OCI-LY7 (cell line): ENCODE measurements around the gene SLC6A12. TPM values are rescaled to one million over a fixed set of nuclear protein-coding genes. Genes with fewer than 3 reads are reported as not detected.

Experiments
- BruUV-seq: library from RNA; stranded (reverse); fragments of 400-500 nt; replicated peaks from 2 replicates; lab custom pipeline; 2021; lab: Mats Ljungman, UMichigan
- CTCF ChIA-PET: fragments of 300-600 bp; sonication (Branson Sonifier 250); formaldehyde crosslinking; loops from one replicate; lab custom pipeline; 2022; ENCODE audit warnings: antibody characterized with exemption; ENCODE audit not compliant: unreplicated experiment; lab: Charles Lee
- POLR2A ChIA-PET: fragments of 300-600 bp; sonication (Branson Sonifier 250); formaldehyde crosslinking; loops from one replicate; lab custom pipeline; 2022; ENCODE audit warnings: antibody characterized with exemption; lab: Charles Lee
- DNase-seq: peaks from one replicate; pipeline ENCODE4 v3.0.0-alpha.2; 2015; ENCODE audit warnings: low spot score
- H2AFZ ChIP-seq: fragments of 200-600 bp; sonication (generic), shearing (Covaris generic); 2 replicates; pipeline ENCODE4 v1.6.1; 2014; ENCODE audit warnings: mild to moderate bottlenecking, antibody characterized with exemption, low read length, moderate library complexity
- H3K27ac ChIP-seq: fragments of 200-600 bp; sonication (generic); 2 replicates; pipeline ENCODE4 v1.5.1; 2014; ENCODE audit warnings: mixed run types, low read depth, mild to moderate bottlenecking, moderate library complexity, low read length, inconsistent platforms; ENCODE audit not compliant: poor library complexity, severe bottlenecking
- H3K36me3 ChIP-seq: fragments of 200-600 bp; sonication (generic); 2 replicates; pipeline ENCODE4 v1.6.1; 2014; ENCODE audit warnings: mild to moderate bottlenecking, antibody characterized with exemption, low read length, moderate library complexity, mixed read lengths; ENCODE audit not compliant: insufficient read depth
- H3K4me1 ChIP-seq: fragments of 200-600 bp; sonication (generic); 2 replicates; pipeline ENCODE4 v1.5.1; 2014; ENCODE audit warnings: mild to moderate bottlenecking, low read length; ENCODE audit not compliant: insufficient read depth, poor library complexity, severe bottlenecking
- H3K4me2 ChIP-seq: fragments of 200-600 bp; sonication (generic); 2 replicates; pipeline ENCODE4 v1.6.1; 2014; ENCODE audit warnings: mild to moderate bottlenecking, low read length
- H3K4me3 ChIP-seq: fragments of 200-600 bp; sonication (generic); 2 replicates; pipeline ENCODE4 v1.5.1; 2014; ENCODE audit warnings: mild to moderate bottlenecking, low read depth, low read length; ENCODE audit not compliant: poor library complexity, severe bottlenecking
- H3K79me2 ChIP-seq: fragments of 200-600 bp; sonication (generic); 2 replicates; pipeline ENCODE4 v1.6.1; 2016; ENCODE audit warnings: low read depth, mild to moderate bottlenecking, low read length, moderate library complexity, mixed read lengths; ENCODE audit not compliant: insufficient read depth
- H3K9me2 ChIP-seq: fragments of 200-600 bp; sonication (generic); 2 replicates; pipeline ENCODE4 v1.6.1; 2016; ENCODE audit warnings: mild to moderate bottlenecking, low read length, mixed read lengths; ENCODE audit not compliant: insufficient read depth
- H3K9me3 ChIP-seq: fragments of 200-600 bp; sonication (generic); 2 replicates; pipeline ENCODE4 v1.6.1; 2014; ENCODE audit warnings: mild to moderate bottlenecking, mixed run types, low read length, mixed read lengths
- H4K20me1 ChIP-seq: fragments of 200-600 bp; sonication (generic); 2 replicates; pipeline ENCODE4 v1.6.1; 2014; ENCODE audit warnings: mild to moderate bottlenecking, antibody characterized with exemption, low read length, moderate library complexity, mixed read lengths; ENCODE audit not compliant: insufficient read depth
- CTCF ChIP-seq: fragments of 200-600 bp; sonication (generic); conservative IDR thresholded peaks from 2 replicates; pipeline ENCODE4 v1.5.1; 2014; ENCODE audit warnings: mild to moderate bottlenecking, antibody characterized with exemption, low read length, moderate library complexity, mixed read lengths
- EZH2phosphoT487 ChIP-seq: fragments of 200-600 bp; sonication (generic); IDR thresholded peaks from 2 replicates; pipeline ENCODE4 v1.6.1; 2018; ENCODE audit warnings: low read depth, borderline replicate concordance, mild to moderate bottlenecking, mixed run types, antibody characterized with exemption, low read length, moderate library complexity, mixed read lengths
- intact Hi-C: fragments of 100-400 bp; cut with micrococcal nuclease; formaldehyde crosslinking; loops from one replicate; pipeline ENCODE4 v1.10.0; 2022; ENCODE audit not compliant: unreplicated experiment
- total RNA-seq, 2 experiments: library from RNA; depleted of rRNA in 1 of 2; stranded (reverse); fragments of >200 nt in 1 of 2; shearing (Covaris generic) in 1 of 2; gene quantifications; 2 replicates each; pipeline ENCODE4 v1.2.3, GENCODE V29; 2014 to 2022

Gene SLC6A12
- total RNA-seq, 2 experiments from 2014 or later, result not detected

- Histone ChIP-seq H3K4me2 (no peak overlapping the region), H3K36me3 (no peaks in the 10 kb centered on the region), H3K4me3 (no peak overlapping the region), H3K79me2 (no peaks in the 10 kb centered on the region), H3K27ac (no peak overlapping the region), H2AFZ (no peak overlapping the region), H3K9me3 (no peaks in the 10 kb centered on the region), H3K9me2 (no peaks in the 10 kb centered on the region), H4K20me1 (no peaks in the 10 kb centered on the region), H3K4me1 (no peaks in the 10 kb centered on the region)
- ChIA-PET POLR2A (no interaction called here), CTCF (no interaction called here)
- no peak for DNase-seq
- intact Hi-C loops, result no loop called here
- BruUV-seq, result no TSS peak
- TF ChIP-seq CTCF (no peak), EZH2phosphoT487 (no peak)
Observed at GRCh38 chr12:254039-254438, 40.1 kb upstream of the SLC6A12 start.

DNA sequence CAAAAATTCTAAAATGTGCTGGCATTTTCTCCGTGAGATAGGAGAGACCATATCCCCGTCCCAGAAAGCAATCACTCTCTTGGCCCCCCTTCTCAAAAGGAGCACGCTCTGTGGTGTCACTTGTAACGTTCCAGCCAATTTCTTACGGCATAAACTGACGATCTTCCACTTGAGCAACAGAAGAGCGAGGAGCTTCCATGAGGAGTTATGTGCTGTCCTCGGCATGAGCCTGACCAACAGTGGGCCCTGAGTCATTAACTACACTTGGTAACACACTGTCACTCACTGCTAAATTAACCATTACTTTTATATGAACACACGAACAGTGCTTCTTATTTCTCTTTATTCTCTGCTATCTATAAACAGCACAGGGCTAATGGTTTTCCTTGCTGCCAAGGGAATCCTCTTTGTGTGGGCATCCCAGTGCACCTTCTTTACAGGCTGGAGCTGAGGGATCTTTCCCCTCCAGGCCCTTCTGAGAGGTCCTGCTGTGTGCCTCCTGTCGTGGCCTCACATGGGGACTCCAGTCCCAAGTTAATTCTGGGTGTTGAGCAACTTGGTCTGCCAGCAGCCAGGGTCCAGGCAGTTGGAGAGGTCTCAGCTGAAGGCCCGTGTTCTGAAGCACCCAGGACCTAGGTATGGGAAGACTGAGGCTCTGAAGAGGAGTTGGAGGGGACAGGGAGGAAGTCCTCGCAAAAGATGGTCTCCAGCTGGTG, 39.3 kb upstream of the SLC6A12 start:
- Histone ChIP-seq H3K4me3 (no peak overlapping the region), H3K4me2 (no peak overlapping the region), H4K20me1 (no peaks in the 10 kb centered on the region), H3K79me2 (no peaks in the 10 kb centered on the region), H3K9me2 (0 out of 2 replicates have a peak, but pooled peaks cover 4% of the 10 kb centered on the region), H2AFZ (no peak overlapping the region), H3K4me1 (no peaks in the 10 kb centered on the region), H3K9me3 (no peaks in the 10 kb centered on the region), H3K27ac (no peak overlapping the region), H3K36me3 (no peaks in the 10 kb centered on the region)
- TF ChIP-seq CTCF (no peak), EZH2phosphoT487 (no peak)
- CTCF ChIA-PET, result no interaction called here
- DNase-seq, result no peak
- POLR2A ChIA-PET, result interaction anchor here (0.5 kb wide), 1 partner anchor 225 kb away, joined by 6 read pairs; no protein-coding TSS in a partner anchor
- BruUV-seq, result no TSS peak
- intact Hi-C loops, result no loop called here

DNA sequence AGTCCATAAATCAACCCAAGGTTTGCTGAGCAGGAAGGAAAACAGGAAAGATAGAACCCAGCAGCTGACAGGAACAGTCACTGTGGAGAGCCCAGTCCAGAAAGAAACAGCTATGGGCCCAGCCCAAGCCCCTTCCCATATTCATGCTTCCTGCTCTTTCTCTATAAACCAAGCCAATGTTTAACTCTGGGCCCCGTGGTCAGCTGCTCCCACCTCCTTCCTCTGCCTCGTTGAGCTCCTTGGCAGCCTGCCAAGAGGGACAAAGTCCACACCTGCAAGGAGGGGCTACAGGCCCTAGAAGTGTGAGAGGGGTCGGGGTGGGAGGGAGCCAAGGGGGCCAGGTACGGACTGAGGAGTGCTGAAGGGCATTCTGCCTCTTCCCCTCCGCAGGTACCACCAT, 38.7 kb upstream of the SLC6A12 start:
- BruUV-seq, result no TSS peak
- Histone ChIP-seq H4K20me1 (no peaks in the 10 kb centered on the region), H3K27ac (no peak overlapping the region), H3K9me3 (no peaks in the 10 kb centered on the region), H3K9me2 (0 out of 2 replicates have a peak, but pooled peaks cover 5% of the 10 kb centered on the region), H3K4me1 (no peaks in the 10 kb centered on the region), H3K4me2 (no peak overlapping the region), H3K36me3 (no peaks in the 10 kb centered on the region), H3K79me2 (no peaks in the 10 kb centered on the region), H2AFZ (no peak overlapping the region), H3K4me3 (no peak overlapping the region)
- DNase-seq, result no peak
- no peak for TF ChIP-seq CTCF
- no peak for TF ChIP-seq EZH2phosphoT487
- ChIA-PET CTCF (no interaction called here), POLR2A (interaction anchor here (0.5 kb wide), 1 partner anchor 226 kb away, joined by 6 read pairs; no protein-coding TSS in a partner anchor)
- intact Hi-C loops, result no loop called here
